SK-N-SH (cell line): ENCODE data around the gene FCRL5. TPM values are rescaled to one million over a fixed set of nuclear protein-coding genes. Genes with fewer than 3 reads are reported as not detected.

ENCODE experiments used
- CTCF ChIA-PET: fragments of 300-600, 350-600 bp; formaldehyde crosslinking; extraction: SDS; loops from one replicate; lab custom pipeline; 2021; lab: Yijun Ruan, JAX
- POLR2A ChIA-PET: fragments of 350-600 bp; sonication (Branson Sonifier 250); formaldehyde crosslinking; extraction: SDS; loops from one replicate; lab custom pipeline; 2020; ENCODE audit warnings: antibody characterized with exemption, inconsistent platforms; lab: Yijun Ruan, JAX
- DNase-seq: peaks from one replicate; pipeline ENCODE4 v3.0.0; 2012
- H2AFZ ChIP-seq: fragments of 200-600 bp; sonication (generic); 2 replicates; pipeline ENCODE4 v1.8.1; 2016; ENCODE audit warnings: antibody characterized with exemption, mild to moderate bottlenecking, low read depth
- H3F3A ChIP-seq: fragments of 200-600 bp; sonication (generic); replicated peaks from 2 replicates; pipeline ENCODE3; 2016; ENCODE audit warnings: antibody characterized with exemption, mild to moderate bottlenecking; ENCODE audit not compliant: insufficient read depth
- H3K27ac ChIP-seq, 2 experiments: fragments of 200-500 bp in 1 of 2; fragments of 200-600 bp in 1 of 2; sonication (Bioruptor generic) in 1 of 2; sonication (generic), shearing (Covaris generic) in 1 of 2; 2 replicates each; pipeline versions ENCODE4 v1.5.1 to v1.6.1; 2014 to 2016; ENCODE audit warnings: low read depth in 2 of 2, inconsistent platforms in 1 of 2, low read length in 1 of 2, mild to moderate bottlenecking in 1 of 2, mixed read lengths in 1 of 2
- H3K27me3 ChIP-seq: fragments of 200-600 bp; sonication (generic), shearing (Covaris generic); 2 replicates; pipeline ENCODE4 v1.6.1; 2016; ENCODE audit warnings: mixed run types; ENCODE audit not compliant: insufficient read depth
- H3K36me3 ChIP-seq, 2 experiments: fragments of 200-500 bp in 1 of 2; fragments of 200-600 bp in 1 of 2; sonication (Bioruptor generic) in 1 of 2; sonication (generic) in 1 of 2; replicated peaks in 1 of 2; 2 replicates each; pipeline versions ENCODE3 to v1.5.1; 2014 to 2016; ENCODE audit warnings: low read length in 1 of 2, mild to moderate bottlenecking in 1 of 2; ENCODE audit not compliant: insufficient read depth in 2 of 2, control insufficient read depth in 1 of 2
- H3K4me1 ChIP-seq, 2 experiments: fragments of 200-500 bp in 1 of 2; fragments of 200-600 bp in 1 of 2; sonication (Bioruptor generic) in 1 of 2; sonication (generic), shearing (Covaris generic) in 1 of 2; 2 replicates each; pipeline versions ENCODE4 v1.5.1 to v1.6.1; 2014 to 2016; ENCODE audit warnings: low read depth in 1 of 2, low read length in 1 of 2, mixed run types in 1 of 2; ENCODE audit not compliant: insufficient read depth in 2 of 2, control insufficient read depth in 1 of 2
- H3K4me2 ChIP-seq: fragments of 200-600 bp; sonication (generic), shearing (Covaris generic); 2 replicates; pipeline ENCODE4 v1.6.1; 2017; ENCODE audit warnings: mixed run types
- H3K4me3 ChIP-seq, 2 experiments: fragments of 200-500 bp in 1 of 2; fragments of 200-600 bp in 1 of 2; sonication (Bioruptor generic) in 1 of 2; sonication (generic), shearing (Covaris generic) in 1 of 2; 2 replicates each; pipeline versions ENCODE4 v1.5.1 to v1.8.1; 2014 to 2016; ENCODE audit warnings: low read depth in 2 of 2, inconsistent platforms in 1 of 2, low read length in 1 of 2, mild to moderate bottlenecking in 1 of 2, mixed read lengths in 1 of 2, moderate library complexity in 1 of 2
- H3K79me2 ChIP-seq: fragments of 200-600 bp; sonication (generic); 2 replicates; pipeline ENCODE4 v1.8.1; 2017; ENCODE audit warnings: mild to moderate bottlenecking; ENCODE audit not compliant: insufficient read depth
- H3K9ac ChIP-seq: fragments of 200-600 bp; sonication (generic); 2 replicates; pipeline ENCODE4 v1.6.1; 2017; ENCODE audit warnings: mixed run types
- H3K9me2 ChIP-seq: fragments of 200-600 bp; sonication (generic); 2 replicates; pipeline ENCODE4 v1.6.1; 2017; ENCODE audit warnings: mixed run types
- H3K9me3 ChIP-seq: fragments of 200-600 bp; sonication (generic); 2 replicates; pipeline ENCODE4 v1.6.1; 2017; ENCODE audit warnings: mixed run types, mild to moderate bottlenecking, moderate library complexity
- H4K20me1 ChIP-seq: fragments of 200-600 bp; sonication (generic); 2 replicates; pipeline ENCODE4 v1.6.1; 2017; ENCODE audit warnings: mild to moderate bottlenecking, mixed run types; ENCODE audit not compliant: insufficient read depth
- CTCF ChIP-seq: fragments of 200-600 bp; sonication (generic); IDR thresholded peaks from 2 replicates; pipeline ENCODE4 v1.6.1; 2017; ENCODE audit warnings: antibody characterized with exemption, mild to moderate bottlenecking, moderate library complexity
- ELF1 ChIP-seq: IDR thresholded peaks from 2 replicates; pipeline ENCODE4 v1.4.0; 2012
- EZH2phosphoT487 ChIP-seq: fragments of 200-600 bp; sonication (generic); IDR thresholded peaks from 2 replicates; pipeline ENCODE4 v1.6.1; 2017; ENCODE audit warnings: low read depth, mixed run types, mild to moderate bottlenecking, antibody characterized with exemption, moderate library complexity, borderline replicate concordance
- FOSL2 ChIP-seq: IDR thresholded peaks from 2 replicates; pipeline ENCODE4 v1.4.0; 2012; ENCODE audit warnings: low read depth, mild to moderate bottlenecking, moderate library complexity, borderline replicate concordance
- FOXJ3 ChIP-seq: sonication (generic); formaldehyde crosslinking; IDR thresholded peaks from 2 replicates; pipeline ENCODE4 v1.5.1; 2020; ENCODE audit warnings: mild to moderate bottlenecking, missing genetic modification reagents
- GATA2 ChIP-seq: sonication (generic); formaldehyde crosslinking; IDR thresholded peaks from 2 replicates; pipeline ENCODE4 v1.5.0; 2020; ENCODE audit warnings: mild to moderate bottlenecking, missing genetic modification reagents
- MEF2A ChIP-seq: IDR thresholded peaks from 2 replicates; pipeline ENCODE4 v1.4.0; 2012; ENCODE audit warnings: low read depth, borderline replicate concordance
- MXI1 ChIP-seq: IDR thresholded peaks from 2 replicates; pipeline ENCODE4 v1.6.1; 2012; ENCODE audit warnings: mild to moderate bottlenecking, low read depth, low read length, improper control_type of control experiment
- REST ChIP-seq: IDR thresholded peaks from 2 replicates; pipeline ENCODE4 v1.6.1; 2012; ENCODE audit warnings: mild to moderate bottlenecking, low read depth, low read length, moderate library complexity
- RXRA ChIP-seq: IDR thresholded peaks from 2 replicates; pipeline ENCODE4 v1.4.0; 2012; ENCODE audit warnings: low read depth, mild to moderate bottlenecking, borderline replicate concordance
- SIN3A ChIP-seq: IDR thresholded peaks from 2 replicates; pipeline ENCODE4 v1.6.1; 2012; ENCODE audit warnings: low read depth, mild to moderate bottlenecking, low read length, moderate library complexity, borderline replicate concordance
- SMC3 ChIP-seq: IDR thresholded peaks from 2 replicates; pipeline ENCODE4 v1.6.1; 2012; ENCODE audit warnings: low read depth, low read length, improper control_type of control experiment
- TAF1 ChIP-seq: IDR thresholded peaks from 2 replicates; pipeline ENCODE4 v1.6.1; 2012; ENCODE audit warnings: low read depth, mild to moderate bottlenecking, low read length, moderate library complexity, borderline replicate concordance
- TEAD4 ChIP-seq: IDR thresholded peaks from 2 replicates; pipeline ENCODE4 v1.4.0; 2012; ENCODE audit warnings: mild to moderate bottlenecking, borderline replicate concordance; ENCODE audit not compliant: insufficient read depth
- USF1 ChIP-seq: IDR thresholded peaks from 2 replicates; pipeline ENCODE4 v1.4.0; 2012; ENCODE audit warnings: low read depth, borderline replicate concordance
- USF2 ChIP-seq: fragments of 150-350 bp; IDR thresholded peaks from 2 replicates; pipeline ENCODE4 v1.6.1; 2017; ENCODE audit warnings: antibody characterized with exemption, low read length, low read depth, borderline replicate concordance
- YY1 ChIP-seq: IDR thresholded peaks from 2 replicates; pipeline ENCODE4 v1.4.0; 2012; ENCODE audit warnings: low read depth, mild to moderate bottlenecking
- WGBS: methylation state at CpG from one replicate; pipeline ENCODE4 v1.1.6; 2017; ENCODE audit warnings: low lambda C conversion rate; 5-methylcytosine and 5-hydroxymethylcytosine counted together
- polyA plus RNA-seq, 3 experiments: library from polyadenylated mRNA; depleted of rRNA; stranded (reverse); fragments of >200 nt; gene quantifications; 2 replicates each; pipeline ENCODE4 v1.2.3, GENCODE V29; 2012

FCRL5 gene
- polyA plus RNA-seq, 1 of the 3 experiments (the other 2 are of a cell fraction) = not detected

- Histone ChIP-seq H3K27me3 (peaks cover 14% of the 10 kb centered on the region), H3K36me3 (no peaks in the 10 kb centered on the region), H4K20me1 (no peaks in the 10 kb centered on the region), H3K9me2 (no peaks in the 10 kb centered on the region), H3K4me3 (no peak overlapping the region), H3K4me2 (no peak overlapping the region), H3K79me2 (no peaks in the 10 kb centered on the region), H3F3A (no peaks in the 10 kb centered on the region), H3K9me3 (no peaks in the 10 kb centered on the region), H3K27ac (no peak overlapping the region), H3K4me1 (no peaks in the 10 kb centered on the region), H3K9ac (no peak overlapping the region), H2AFZ (no peak overlapping the region)
- POLR2A ChIA-PET = no interaction called here
- no peak for TF ChIP-seq YY1
- no peak for TF ChIP-seq USF2
- TF ChIP-seq CTCF = no peak
- no peak for TF ChIP-seq TAF1
- TF ChIP-seq TEAD4 = no peak
- no peak for TF ChIP-seq SIN3A
- no peak for TF ChIP-seq FOXJ3 (CRISPR knock-in tag)
- TF ChIP-seq GATA2 (CRISPR knock-in tag) = no peak
- TF ChIP-seq ELF1 = no peak
- TF ChIP-seq RXRA = no peak
- no peak for TF ChIP-seq SMC3
- no peak for TF ChIP-seq MEF2A
- 4% methylated on average over 2 of the region's 2 CpGs for WGBS
- CTCF ChIA-PET = interaction anchor here (0.8 to 3.6 kb wide), 5 partner anchors 12 to 114 kb away, joined by 3 to 16 read pairs (median 6); no protein-coding TSS in a partner anchor
- DNase-seq = no peak
Observed at GRCh38 chr1:157483635-157484034, 68.7 kb downstream of the FCRL5 start.

GRCh38 chr1:157482717-157483116 lies 69.6 kb downstream of the FCRL5 start:
- Histone ChIP-seq H3K9ac (no peak overlapping the region), H3K4me2 (no peak overlapping the region), H3K27ac (no peak overlapping the region), H3K9me3 (no peaks in the 10 kb centered on the region), H2AFZ (no peak overlapping the region), H3K36me3 (no peaks in the 10 kb centered on the region), H4K20me1 (no peaks in the 10 kb centered on the region), H3F3A (no peaks in the 10 kb centered on the region), H3K9me2 (no peaks in the 10 kb centered on the region), H3K4me3 (no peak overlapping the region), H3K27me3 (peaks cover 14% of the 10 kb centered on the region), H3K4me1 (no peaks in the 10 kb centered on the region), H3K79me2 (no peaks in the 10 kb centered on the region)
- DNase-seq = no peak
- ChIA-PET CTCF (interaction anchor here (0.8 to 2.3 kb wide), 5 partner anchors 13 to 129 kb away, joined by 3 to 6 read pairs (median 4); no protein-coding TSS in a partner anchor), POLR2A (interaction anchor here (0.7 kb wide), 1 partner anchor 1766 kb away, joined by 3 read pairs; no protein-coding TSS in a partner anchor)
- WGBS = 0% methylated on average over 2 of the region's 2 CpGs
- no peak for TF ChIP-seq REST
- no peak for TF ChIP-seq EZH2phosphoT487
- no peak for TF ChIP-seq MXI1
- TF ChIP-seq CTCF = no peak
- TF ChIP-seq USF1 = no peak
- TF ChIP-seq FOSL2 = no peak
